Measurements from ENCODE around the gene PLD6.

- TF ChIP-seq CTCF (IDR thresholded peaks at IDR 0.05): no peak
- no peak for TF ChIP-seq EZH2 (IDR thresholded peaks at IDR 0.05; ENCODE audit: borderline replicate concordance, insufficient read depth, low read depth, low read length, poor library complexity, severe bottlenecking)
These were observed 24.2 kb downstream of the PLD6 start for GRCh38 chr17:17181666-17182597.
